A673 (cell line): ENCODE data around the gene CTCF. TPM values are rescaled to one million over a fixed set of nuclear protein-coding genes. Genes with fewer than 3 reads are reported as not detected.

Experiments used
- BruUV-seq: library from RNA; stranded (reverse); fragments of 400-500 nt; replicated peaks from 2 replicates; lab custom pipeline; 2021; lab: Mats Ljungman, UMichigan
- CTCF ChIA-PET: fragments of 300-600 bp; sonication (Branson Sonifier 250); formaldehyde crosslinking; loops from one replicate; lab custom pipeline; 2022; ENCODE audit warnings: antibody characterized with exemption; lab: Charles Lee
- POLR2A ChIA-PET: fragments of 300-600 bp; sonication (Branson Sonifier 250); formaldehyde crosslinking; loops from one replicate; lab custom pipeline; 2022; ENCODE audit warnings: antibody characterized with exemption; ENCODE audit not compliant: low non-redundant PET; lab: Charles Lee
- DNase-seq: peaks from one replicate; pipeline ENCODE4 v3.0.0-alpha.2; 2015; ENCODE audit warnings: low spot score
- H3K27ac ChIP-seq: fragments of 200-600 bp; sonication (generic); 2 replicates; pipeline ENCODE4 v1.5.1; 2016; ENCODE audit warnings: mixed run types, low read depth, mild to moderate bottlenecking, mixed read lengths, antibody characterized with exemption, low read length; ENCODE audit not compliant: poor library complexity, severe bottlenecking
- H3K27me3 ChIP-seq: fragments of 200-600 bp; sonication (generic); replicated peaks from 2 replicates; pipeline ENCODE4 v1.6.1; 2017; ENCODE audit warnings: mixed run types, low read depth, mild to moderate bottlenecking, mixed read lengths, antibody characterized with exemption, low read length; ENCODE audit not compliant: insufficient read depth, poor library complexity
- H3K36me3 ChIP-seq: fragments of 200-600 bp; sonication (generic); 2 replicates; pipeline ENCODE4 v1.6.1; 2016; ENCODE audit warnings: mixed run types, mild to moderate bottlenecking, mixed read lengths, antibody characterized with exemption, low read length; ENCODE audit not compliant: insufficient read depth, poor library complexity, severe bottlenecking
- H3K4me1 ChIP-seq: fragments of 200-600 bp; sonication (generic); 2 replicates; pipeline ENCODE4 v1.6.1; 2017; ENCODE audit warnings: mixed run types, mild to moderate bottlenecking, mixed read lengths, antibody characterized with exemption, low read length; ENCODE audit not compliant: insufficient read depth, poor library complexity, severe bottlenecking
- H3K4me3 ChIP-seq: fragments of 200-600 bp; sonication (generic); 2 replicates; pipeline ENCODE4 v1.5.1; 2016; ENCODE audit warnings: low read depth, mixed run types, mild to moderate bottlenecking, mixed read lengths, low read length; ENCODE audit not compliant: poor library complexity, severe bottlenecking
- H3K9me3 ChIP-seq: fragments of 200-600 bp; sonication (generic); 2 replicates; pipeline ENCODE4 v1.6.1; 2016; ENCODE audit warnings: mixed run types, low read depth, mild to moderate bottlenecking, mixed read lengths, antibody characterized with exemption, low read length; ENCODE audit not compliant: poor library complexity, severe bottlenecking
- CTCF ChIP-seq: fragments of 300-800, 200-600 bp; sonication (generic); conservative IDR thresholded peaks from 2 replicates; pipeline ENCODE4 v1.5.1; 2017; ENCODE audit warnings: low read depth, mild to moderate bottlenecking, antibody characterized with exemption, low read length, moderate library complexity, mixed read lengths
- EZH2 ChIP-seq: fragments of 200-600 bp; sonication (generic); IDR thresholded peaks from 2 replicates; pipeline ENCODE4 v1.6.1; 2017; ENCODE audit warnings: borderline replicate concordance, low read depth, mild to moderate bottlenecking, mixed read lengths, antibody characterized with exemption, low read length; ENCODE audit not compliant: poor library complexity, severe bottlenecking
- intact Hi-C: fragments of 100-400 bp; cut with micrococcal nuclease; formaldehyde crosslinking; loops from one replicate; pipeline ENCODE4 v1.10.0; 2022; ENCODE audit not compliant: unreplicated experiment
- total RNA-seq: library from RNA; stranded (reverse); gene quantifications from 2 replicates; pipeline ENCODE4 v1.2.3, GENCODE V29; 2021

The CTCF gene
- total RNA-seq, 1 experiment from 2014 or later, result 74.7 TPM

GRCh38 chr16:67648764-67649407 lies 86.6 kb downstream of the CTCF start:
- Histone ChIP-seq H3K27ac (no peak overlapping the region), H3K27me3 (peaks cover 49% of the 10 kb centered on the region), H3K9me3 (no peaks in the 10 kb centered on the region), H3K4me3 (no peak overlapping the region), H3K4me1 (no peaks in the 10 kb centered on the region), H3K36me3 (no peaks in the 10 kb centered on the region)
- ChIA-PET POLR2A (interaction anchor here (0.6 kb wide), 1 partner anchor 155 kb away, joined by 16 read pairs; no protein-coding TSS in a partner anchor), CTCF (no interaction called here)
- intact Hi-C loops, result no loop called here
- BruUV-seq, result no TSS peak
- DNase-seq, result no peak
- TF ChIP-seq EZH2, result no peak
- no peak for TF ChIP-seq CTCF

GRCh38 chr16:67649494-67649931 lies 87.2 kb downstream of the CTCF start:
- Histone ChIP-seq H3K27me3 (peaks cover 49% of the 10 kb centered on the region), H3K4me3 (no peak overlapping the region), H3K27ac (no peak overlapping the region), H3K9me3 (no peaks in the 10 kb centered on the region), H3K4me1 (no peaks in the 10 kb centered on the region), H3K36me3 (no peaks in the 10 kb centered on the region)
- no peak for DNase-seq
- intact Hi-C loops, result no loop called here
- CTCF ChIA-PET, result no interaction called here
- POLR2A ChIA-PET, result no interaction called here
- no TSS peak for BruUV-seq
- TF ChIP-seq CTCF (no peak), EZH2 (no peak)

GRCh38 chr16:67650023-67650422 lies 87.7 kb downstream of the CTCF start:
- no peak for DNase-seq
- no peak overlapping the region for H3K27ac ChIP-seq
- TF ChIP-seq EZH2, result no peak
- no peak for TF ChIP-seq CTCF
- H3K36me3 ChIP-seq, result no peaks in the 10 kb centered on the region
- CTCF ChIA-PET, result no interaction called here
- intact Hi-C loops, result no loop called here
- no peaks in the 10 kb centered on the region for H3K9me3 ChIP-seq
- no peaks in the 10 kb centered on the region for H3K4me1 ChIP-seq
- peaks cover 49% of the 10 kb centered on the region for H3K27me3 ChIP-seq
- BruUV-seq, result no TSS peak
- POLR2A ChIA-PET, result no interaction called here
- H3K4me3 ChIP-seq, result no peak overlapping the region
